Measurements from ENCODE around the gene BNC2.
"Not testable (repeated sequence)": the region's sequence is repeated elsewhere in the genome, so short reads cannot be mapped to it uniquely, and the experiment has no call there.

BNC2 gene

GRCh38 chr9:16870596-16871335 is at the start of gene BNC2:
TSS of gene BNC2 (minus strand) at chr9:16870670. CDS start at chr9:16870648, 22 bp downstream.
- DNase-seq (ENCODE audit: low read depth in 2 of 2), result no peak

GRCh38 chr9:16918920-16919319 is 48.5 kb upstream of the BNC2 start:
- DNase-seq (ENCODE audit: low read depth in 2 of 2), result no peak

GRCh38 chr9:16915126-16915831 is 44.8 kb upstream of the BNC2 start:
- DNase-seq (ENCODE audit: low read depth in 2 of 2), result no peak

GRCh38 chr9:16912197-16912596 is 41.7 kb upstream of the BNC2 start:
- no peak for DNase-seq (ENCODE audit: low read depth in 2 of 2)

- not testable (repeated sequence) for DNase-seq (ENCODE audit: low read depth in 2 of 2)
Observed at GRCh38 chr9:16908206-16908605, 37.7 kb upstream of the BNC2 start.

GRCh38 chr9:16904655-16905054 is 34.2 kb upstream of the BNC2 start:
- no peak for DNase-seq (ENCODE audit: low read depth in 2 of 2)

GRCh38 chr9:16901590-16901989 is 31.1 kb upstream of the BNC2 start:
- DNase-seq (ENCODE audit: low read depth in 2 of 2), result no peak

GRCh38 chr9:16899606-16900005 is 29.1 kb upstream of the BNC2 start:
- DNase-seq (ENCODE audit: low read depth in 2 of 2), result no peak

GRCh38 chr9:16898464-16898863 is 28.0 kb upstream of the BNC2 start:
- no peak for DNase-seq (ENCODE audit: low read depth in 2 of 2)

GRCh38 chr9:16888594-16888993 is 18.1 kb upstream of the BNC2 start:
- DNase-seq (ENCODE audit: low read depth in 2 of 2), result no peak

- no peak for DNase-seq (ENCODE audit: low read depth in 2 of 2)
Observed at GRCh38 chr9:16885931-16886330, 15.5 kb upstream of the BNC2 start.

GRCh38 chr9:16884952-16885513 is 14.6 kb upstream of the BNC2 start:
- no peak for DNase-seq (ENCODE audit: low read depth in 2 of 2)

- DNase-seq (ENCODE audit: low read depth in 2 of 2), result no peak
Observed at GRCh38 chr9:16884373-16884772, 13.9 kb upstream of the BNC2 start.

GRCh38 chr9:16883586-16883985 is 13.1 kb upstream of the BNC2 start:
- no peak for DNase-seq (ENCODE audit: low read depth in 2 of 2)

- not testable (repeated sequence) for DNase-seq (ENCODE audit: low read depth in 2 of 2)
Observed at GRCh38 chr9:16882440-16882839, 12.0 kb upstream of the BNC2 start.

GRCh38 chr9:16879416-16879815 is 8.9 kb upstream of the BNC2 start:
- no peak for DNase-seq (ENCODE audit: low read depth in 2 of 2)

GRCh38 chr9:16877256-16877655 is 6.8 kb upstream of the BNC2 start:
- DNase-seq (ENCODE audit: low read depth in 2 of 2), result no peak

- DNase-seq (ENCODE audit: low read depth in 2 of 2), result no peak
Observed at GRCh38 chr9:16873126-16873802, 2.8 kb upstream of the BNC2 start.

GRCh38 chr9:16871336-16872151 is 1.1 kb upstream of the BNC2 start:
- no peak for DNase-seq (ENCODE audit: low read depth in 2 of 2)

- DNase-seq (ENCODE audit: low read depth in 2 of 2), result no peak
Observed at GRCh38 chr9:16869882-16870595, 431 bp downstream of the BNC2 start.
